Measurements from ENCODE around the gene CYTH4.

CYTH4 gene

GRCh38 chr22:37254867-37255233 is 27.5 kb upstream of the CYTH4 start:
- H3K79me1 ChIP-seq (ENCODE audit: low read depth, low read length) = no peaks in the 10 kb centered on the region

GRCh38 chr22:37255558-37256006 is 26.7 kb upstream of the CYTH4 start:
- Histone ChIP-seq H4K8ac (ENCODE audit: low read depth, low read length) (no peak overlapping the region), H3K36me3 (replicated peaks in 1 of 2; ENCODE audit: control insufficient read depth in 2 of 2, insufficient read depth in 2 of 2, low read length in 2 of 2) (no peaks in the 10 kb centered on the region), H3K4me3 (ENCODE audit: low read length in 2 of 2) (no peak overlapping the region), H3K9me3 (replicated peaks in 1 of 2; ENCODE audit: control insufficient read depth in 2 of 2, insufficient read depth in 1 of 2, low read depth in 1 of 2, low read length in 2 of 2) (no peaks in the 10 kb centered on the region), H3K79me1 (ENCODE audit: low read depth, low read length) (no peaks in the 10 kb centered on the region), H3K14ac (ENCODE audit: low read length) (no peak overlapping the region), H3K4ac (ENCODE audit: low read length) (no peak overlapping the region), H3K4me1 (ENCODE audit: control insufficient read depth in 2 of 2, insufficient read depth in 1 of 2, low read depth in 1 of 2, low read length in 2 of 2) (peaks cover 1 to 9% of the 10 kb centered on the region in 2 donors), H3K9ac (ENCODE audit: low read depth, low read length, poor library complexity) (no peak overlapping the region), H2AK5ac (ENCODE audit: low read depth, low read length) (no peak overlapping the region), H3K23ac (ENCODE audit: low read depth, low read length, poor library complexity) (no peak overlapping the region), H3K18ac (ENCODE audit: low read length) (no peak overlapping the region), H3K4me2 (ENCODE audit: insufficient read depth, low read length, poor library complexity, severe bottlenecking) (no peak overlapping the region), H3K27me3 (ENCODE audit: control insufficient read depth in 3 of 3, insufficient read depth in 3 of 3, low read depth in 1 of 3, low read length in 3 of 3) (peaks cover 0 to 19% (median 2%) of the 10 kb centered on the region in 3 experiments), H2BK12ac (ENCODE audit: low read length) (no peak overlapping the region), H2BK120ac (ENCODE audit: low read depth, low read length) (no peak overlapping the region), H4K91ac (ENCODE audit: low read depth, low read length, poor library complexity) (no peak overlapping the region), H2BK5ac (ENCODE audit: low read length) (no peak overlapping the region), H2AFZ (ENCODE audit: low read length) (no peak overlapping the region), H2BK15ac (ENCODE audit: low read length) (no peak overlapping the region), H3K27ac (replicated peaks; ENCODE audit: low read length) (no peak overlapping the region)
- DNase-seq (ENCODE audit: low spot score) = no peak

More at GRCh38 chr22:37254867-37255233, 27.5 kb upstream of the CYTH4 start:
- no peak overlapping the region for H4K91ac ChIP-seq (ENCODE audit: low read depth, low read length, poor library complexity)
- no peak overlapping the region for H3K27ac ChIP-seq (replicated peaks; ENCODE audit: low read length)
- H3K36me3 ChIP-seq (replicated peaks in 1 of 2; ENCODE audit: control insufficient read depth in 2 of 2, insufficient read depth in 2 of 2, low read length in 2 of 2) = no peaks in the 10 kb centered on the region
- H3K9ac ChIP-seq (ENCODE audit: low read depth, low read length, poor library complexity) = no peak overlapping the region
- H2AK5ac ChIP-seq (ENCODE audit: low read depth, low read length) = no peak overlapping the region
- no peak overlapping the region for H3K4ac ChIP-seq (ENCODE audit: low read length)
- H3K4me1 ChIP-seq (ENCODE audit: control insufficient read depth in 2 of 2, insufficient read depth in 1 of 2, low read depth in 1 of 2, low read length in 2 of 2) = peaks cover 1 to 9% of the 10 kb centered on the region in 2 donors
- DNase-seq (ENCODE audit: low spot score) = no peak
- no peak overlapping the region for H3K14ac ChIP-seq (ENCODE audit: low read length)
- no peak overlapping the region for H2BK12ac ChIP-seq (ENCODE audit: low read length)
- no peak overlapping the region for H3K23ac ChIP-seq (ENCODE audit: low read depth, low read length, poor library complexity)
- H3K18ac ChIP-seq (ENCODE audit: low read length) = no peak overlapping the region
- no CpG with 5 or more reads among the region's 5 CpGs for WGBS, 2 donors (ENCODE audit: extremely low coverage in 2 of 2, insufficient read length in 2 of 2, insufficient replicate concordance in 1 of 2)
- H2AFZ ChIP-seq (ENCODE audit: low read length) = no peak overlapping the region
- peaks cover 0 to 12% (median 2%) of the 10 kb centered on the region in 3 experiments for H3K27me3 ChIP-seq (ENCODE audit: control insufficient read depth in 3 of 3, insufficient read depth in 3 of 3, low read depth in 1 of 3, low read length in 3 of 3)
- H3K9me3 ChIP-seq (replicated peaks in 1 of 2; ENCODE audit: control insufficient read depth in 2 of 2, insufficient read depth in 1 of 2, low read depth in 1 of 2, low read length in 2 of 2) = no peaks in the 10 kb centered on the region
- no peak overlapping the region for H2BK5ac ChIP-seq (ENCODE audit: low read length)
- no peak overlapping the region for H2BK15ac ChIP-seq (ENCODE audit: low read length)
- no peak overlapping the region for H2BK120ac ChIP-seq (ENCODE audit: low read depth, low read length)
- H4K8ac ChIP-seq (ENCODE audit: low read depth, low read length) = no peak overlapping the region
- H3K4me2 ChIP-seq (ENCODE audit: insufficient read depth, low read length, poor library complexity, severe bottlenecking) = no peak overlapping the region
- no peak overlapping the region for H3K4me3 ChIP-seq (ENCODE audit: low read length in 2 of 2)

- Histone ChIP-seq H3K4ac (ENCODE audit: low read length) (no peak overlapping the region), H2BK12ac (ENCODE audit: low read length) (peak overlapping the region; percentile 48), H3K27ac (replicated peaks; ENCODE audit: low read length) (no peak overlapping the region), H2BK15ac (ENCODE audit: low read length) (peak overlapping the region; percentile 54), H3K4me1 (ENCODE audit: control insufficient read depth in 2 of 2, insufficient read depth in 1 of 2, low read depth in 1 of 2, low read length in 2 of 2) (peaks cover 1 to 9% of the 10 kb centered on the region in 2 donors), H2AFZ (ENCODE audit: low read length) (no peak overlapping the region), H3K36me3 (replicated peaks in 1 of 2; ENCODE audit: control insufficient read depth in 2 of 2, insufficient read depth in 2 of 2, low read length in 2 of 2) (no peaks in the 10 kb centered on the region), H3K79me1 (ENCODE audit: low read depth, low read length) (no peaks in the 10 kb centered on the region), H4K91ac (ENCODE audit: low read depth, low read length, poor library complexity) (no peak overlapping the region), H2AK5ac (ENCODE audit: low read depth, low read length) (peak overlapping the region; percentile 26), H3K14ac (ENCODE audit: low read length) (no peak overlapping the region), H3K4me2 (ENCODE audit: insufficient read depth, low read length, poor library complexity, severe bottlenecking) (no peak overlapping the region), H2BK5ac (ENCODE audit: low read length) (peak overlapping the region; percentile 67), H3K18ac (ENCODE audit: low read length) (no peak overlapping the region), H2BK120ac (ENCODE audit: low read depth, low read length) (no peak overlapping the region), H4K8ac (ENCODE audit: low read depth, low read length) (no peak overlapping the region), H3K9ac (ENCODE audit: low read depth, low read length, poor library complexity) (no peak overlapping the region), H3K27me3 (ENCODE audit: control insufficient read depth in 3 of 3, insufficient read depth in 3 of 3, low read depth in 1 of 3, low read length in 3 of 3) (peaks cover 0 to 21% (median 2%) of the 10 kb centered on the region in 3 experiments), H3K23ac (ENCODE audit: low read depth, low read length, poor library complexity) (no peak overlapping the region), H3K9me3 (replicated peaks in 1 of 2; ENCODE audit: control insufficient read depth in 2 of 2, insufficient read depth in 1 of 2, low read depth in 1 of 2, low read length in 2 of 2) (no peaks in the 10 kb centered on the region), H3K4me3 (ENCODE audit: low read length in 2 of 2) (no peak overlapping the region)
- no CpG with 5 or more reads among the region's 10 CpGs for WGBS, 2 donors (ENCODE audit: extremely low coverage in 2 of 2, insufficient read length in 2 of 2, insufficient replicate concordance in 1 of 2)
- DNase-seq (ENCODE audit: low spot score) = no peak
Measured at GRCh38 chr22:37256075-37256726, 26.1 kb upstream of the CYTH4 start.

- no peaks in the 10 kb centered on the region for H3K36me3 ChIP-seq (replicated peaks in 1 of 2; ENCODE audit: control insufficient read depth in 2 of 2, insufficient read depth in 2 of 2, low read length in 2 of 2)
- no peaks in the 10 kb centered on the region for H3K9me3 ChIP-seq (replicated peaks in 1 of 2; ENCODE audit: control insufficient read depth in 2 of 2, insufficient read depth in 1 of 2, low read depth in 1 of 2, low read length in 2 of 2)
- no peak overlapping the region for H4K8ac ChIP-seq (ENCODE audit: low read depth, low read length)
- no peak overlapping the region for H2BK120ac ChIP-seq (ENCODE audit: low read depth, low read length)
- DNase-seq (ENCODE audit: low spot score) = no peak
- H3K23ac ChIP-seq (ENCODE audit: low read depth, low read length, poor library complexity) = no peak overlapping the region
- no peak overlapping the region for H3K14ac ChIP-seq (ENCODE audit: low read length)
- H2BK15ac ChIP-seq (ENCODE audit: low read length) = no peak overlapping the region
- no peak overlapping the region for H2AK5ac ChIP-seq (ENCODE audit: low read depth, low read length)
- no peak overlapping the region for H4K91ac ChIP-seq (ENCODE audit: low read depth, low read length, poor library complexity)
- no peak overlapping the region for H3K27ac ChIP-seq (replicated peaks; ENCODE audit: low read length)
- H3K4me2 ChIP-seq (ENCODE audit: insufficient read depth, low read length, poor library complexity, severe bottlenecking) = no peak overlapping the region
- H2BK5ac ChIP-seq (ENCODE audit: low read length) = no peak overlapping the region
- H3K18ac ChIP-seq (ENCODE audit: low read length) = no peak overlapping the region
- H3K4ac ChIP-seq (ENCODE audit: low read length) = no peak overlapping the region
- no peak overlapping the region for H3K9ac ChIP-seq (ENCODE audit: low read depth, low read length, poor library complexity)
- no peak overlapping the region for H2AFZ ChIP-seq (ENCODE audit: low read length)
- peaks cover 1 to 9% of the 10 kb centered on the region in 2 donors for H3K4me1 ChIP-seq (ENCODE audit: control insufficient read depth in 2 of 2, insufficient read depth in 1 of 2, low read depth in 1 of 2, low read length in 2 of 2)
- no peak overlapping the region for H3K4me3 ChIP-seq (ENCODE audit: low read length in 2 of 2)
- H2BK12ac ChIP-seq (ENCODE audit: low read length) = no peak overlapping the region
- no peaks in the 10 kb centered on the region for H3K79me1 ChIP-seq (ENCODE audit: low read depth, low read length)
- peaks cover 0 to 23% (median 2%) of the 10 kb centered on the region in 3 experiments for H3K27me3 ChIP-seq (ENCODE audit: control insufficient read depth in 3 of 3, insufficient read depth in 3 of 3, low read depth in 1 of 3, low read length in 3 of 3)
- no CpG with 5 or more reads among the region's 9 CpGs for WGBS, 2 donors (ENCODE audit: extremely low coverage in 2 of 2, insufficient read length in 2 of 2, insufficient replicate concordance in 1 of 2)
Measured at GRCh38 chr22:37258005-37258752, 24.1 kb upstream of the CYTH4 start.
